GM18502 (cell line): ENCODE data around the gene BCL2.

ENCODE experiments used
- ATAC-seq: cut with Tn5 transposase; IDR thresholded peaks from one replicate; pipeline ENCODE4 v1.9.1; 2021; ENCODE audit warnings: mild to moderate bottlenecking; ENCODE audit not compliant: unreplicated experiment, poor library complexity

Gene BCL2

DNA sequence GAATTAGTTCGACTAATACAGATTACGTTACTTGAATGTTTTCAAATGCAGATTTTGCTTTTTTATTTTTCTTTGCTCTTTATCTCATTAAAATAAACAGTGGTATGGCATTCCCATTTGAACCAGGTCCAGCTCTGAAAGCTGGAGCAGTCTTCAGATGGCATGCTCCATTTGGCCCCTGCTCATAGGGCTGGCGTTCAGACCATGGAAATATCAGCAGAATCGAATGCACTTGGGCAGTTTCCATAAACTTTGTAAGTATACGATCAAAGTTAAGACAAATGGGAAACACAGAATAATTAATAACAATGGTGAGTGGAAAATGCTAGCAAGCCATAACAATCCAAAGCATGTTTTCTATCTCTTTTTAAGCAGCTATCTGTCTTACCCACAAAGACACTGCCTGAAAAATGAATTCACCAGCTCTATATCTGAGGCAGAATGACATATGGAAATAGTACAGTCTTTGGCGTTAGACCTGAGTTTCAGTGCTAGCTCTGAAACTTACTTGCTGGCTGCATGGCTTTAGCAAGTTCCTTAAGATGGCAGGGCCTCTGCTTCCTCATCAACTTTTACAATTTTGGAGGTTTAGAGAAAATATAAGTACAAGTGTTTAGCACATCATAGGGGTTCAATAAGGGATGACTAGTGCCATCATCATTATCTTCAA is 131.6 kb downstream of the BCL2 start:
- peak; percentile 40 for ATAC-seq

DNA sequence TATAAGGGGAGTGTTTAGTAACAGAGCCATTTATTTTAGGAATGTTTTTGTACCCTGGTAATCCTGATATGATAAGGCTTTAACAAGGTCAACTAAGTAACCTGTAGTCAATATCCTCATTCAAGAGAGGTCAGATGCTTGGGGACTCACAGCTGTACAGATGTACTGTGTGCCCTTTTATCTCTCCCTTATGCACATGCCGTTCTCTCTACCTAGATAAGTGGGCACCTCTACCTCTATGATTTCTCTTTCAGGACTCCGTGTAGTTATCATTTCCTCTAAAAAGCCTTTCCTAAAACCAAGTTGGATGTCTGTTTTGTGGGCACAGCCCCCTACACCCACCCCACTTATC is 132.4 kb downstream of the BCL2 start:
- no peak for ATAC-seq

DNA sequence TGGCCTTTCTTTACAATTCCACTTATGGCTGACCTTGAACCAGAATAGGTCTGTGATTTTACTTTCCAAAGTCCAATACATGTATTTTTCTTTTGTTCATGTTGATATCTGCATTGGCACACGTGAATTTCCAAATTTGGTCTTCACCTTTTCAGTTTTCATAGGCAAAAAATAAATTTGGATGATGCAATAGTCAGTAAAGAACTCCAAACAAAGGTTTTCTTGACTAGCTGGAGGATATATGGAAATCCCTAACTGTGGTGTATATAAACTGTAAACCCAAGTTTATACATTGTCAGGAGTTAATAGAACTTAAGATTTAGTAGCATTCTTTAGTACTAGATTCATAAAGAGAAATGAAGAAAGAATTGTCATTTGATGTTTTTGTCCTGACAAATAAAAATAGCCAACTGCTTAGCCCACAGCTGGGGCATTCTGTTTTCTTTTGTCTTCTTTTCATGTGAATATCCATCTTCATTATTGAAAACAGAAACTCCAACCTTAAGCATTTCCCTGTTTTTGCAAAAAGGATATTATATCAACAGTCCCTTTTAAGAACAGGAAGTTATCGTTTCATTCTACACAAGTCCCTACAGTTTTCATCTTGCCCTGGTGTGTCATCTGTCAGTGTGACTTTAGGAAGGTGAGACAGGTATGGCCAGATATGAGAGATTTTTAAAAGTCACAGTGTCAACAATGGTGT is 132.9 kb downstream of the BCL2 start:
- no peak for ATAC-seq

DNA sequence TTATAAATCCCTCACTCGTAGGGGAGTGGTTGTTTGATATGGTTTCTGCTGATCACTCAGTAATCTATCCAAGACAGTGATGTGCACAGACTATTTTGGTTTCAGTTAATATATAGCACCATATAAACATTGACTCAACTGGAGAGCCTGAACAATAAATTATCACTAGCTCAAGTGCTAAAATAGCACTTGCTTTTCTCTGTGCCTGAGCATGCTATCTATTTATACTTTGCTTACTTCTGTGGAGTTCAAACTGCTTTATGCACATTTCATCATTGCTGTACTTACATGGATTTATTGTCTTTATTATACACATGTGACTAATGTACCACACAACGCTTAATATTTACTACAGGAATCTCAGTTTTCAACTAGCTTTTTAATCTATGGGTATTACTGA is 133.6 kb downstream of the BCL2 start:
- no peak for ATAC-seq

DNA sequence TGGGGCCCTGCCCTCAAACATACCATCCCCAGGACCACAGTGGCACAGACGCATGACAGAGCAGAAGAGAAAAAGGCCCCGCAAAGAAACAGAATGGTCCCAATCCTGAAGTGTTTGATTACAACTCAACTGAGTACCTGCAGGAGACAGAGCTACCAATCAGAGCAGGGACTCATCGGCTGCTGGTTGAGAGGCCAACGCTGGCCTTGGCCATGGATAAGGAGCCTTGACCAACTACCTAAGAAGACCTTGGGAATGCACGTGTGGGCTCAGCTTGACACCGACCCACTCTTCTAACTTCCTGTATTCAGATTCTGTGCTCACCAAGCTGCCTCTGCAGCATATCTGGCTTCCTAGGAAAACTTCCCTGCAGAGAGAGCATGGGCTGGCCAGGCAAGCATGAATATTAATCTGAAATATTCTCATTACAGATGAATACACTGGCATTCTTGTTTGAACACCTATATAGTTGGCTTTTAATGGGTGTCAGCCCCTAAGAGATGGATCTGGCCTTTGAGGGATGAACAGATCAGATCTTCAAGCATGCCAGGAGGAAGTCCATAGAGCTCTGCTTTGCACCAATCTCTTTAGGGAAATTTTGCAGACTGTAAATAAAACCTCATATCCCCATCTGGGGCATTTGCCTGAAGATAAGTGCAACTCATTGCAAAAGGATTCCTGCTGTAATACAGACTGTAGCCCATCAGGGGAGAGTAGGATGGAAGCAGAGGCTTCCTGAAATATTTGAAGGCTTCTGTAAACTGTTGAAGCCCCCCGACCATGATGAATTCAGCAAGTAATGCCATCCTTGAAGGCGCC is 135.4 kb downstream of the BCL2 start:
- ATAC-seq: no peak

DNA sequence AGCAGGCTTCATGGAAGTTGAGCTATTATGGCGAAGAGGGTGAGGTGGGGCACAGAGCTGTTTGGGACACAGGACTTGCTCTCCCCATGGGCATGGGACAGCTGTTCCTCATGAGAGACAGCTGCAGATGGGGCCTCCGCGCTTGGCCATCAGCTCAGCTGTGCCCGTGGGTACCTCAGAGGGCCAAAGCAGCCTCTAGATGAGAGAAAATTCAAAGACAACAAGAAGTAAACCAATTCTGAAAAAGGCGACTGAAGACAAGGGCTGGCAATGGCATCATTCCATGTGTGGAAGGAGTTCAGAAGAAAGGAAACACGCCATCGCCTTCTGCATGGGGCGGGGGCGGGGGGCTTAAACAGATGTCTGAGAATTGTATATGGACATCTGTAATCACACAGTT is 136.2 kb downstream of the BCL2 start:
- no peak for ATAC-seq

DNA sequence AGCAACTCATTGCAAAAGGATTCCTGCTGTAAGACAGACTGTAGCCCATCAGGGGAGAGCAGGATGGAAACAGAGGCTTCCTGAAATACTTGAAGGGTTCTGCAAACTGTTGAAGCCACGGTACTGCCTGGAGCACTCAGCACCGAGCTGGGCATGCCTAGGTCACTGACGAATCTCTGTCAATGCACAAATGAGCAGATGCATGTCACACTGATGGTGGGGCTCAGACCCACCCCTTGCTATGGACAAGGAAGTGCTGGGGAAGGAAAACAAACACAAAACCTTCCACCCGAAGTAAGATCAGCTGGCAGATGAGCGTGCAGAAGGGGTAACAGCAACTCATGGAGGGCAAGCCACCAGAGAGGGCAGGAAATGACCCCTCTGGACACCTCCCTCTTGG is 136.7 kb downstream of the BCL2 start:
- no peak for ATAC-seq

DNA sequence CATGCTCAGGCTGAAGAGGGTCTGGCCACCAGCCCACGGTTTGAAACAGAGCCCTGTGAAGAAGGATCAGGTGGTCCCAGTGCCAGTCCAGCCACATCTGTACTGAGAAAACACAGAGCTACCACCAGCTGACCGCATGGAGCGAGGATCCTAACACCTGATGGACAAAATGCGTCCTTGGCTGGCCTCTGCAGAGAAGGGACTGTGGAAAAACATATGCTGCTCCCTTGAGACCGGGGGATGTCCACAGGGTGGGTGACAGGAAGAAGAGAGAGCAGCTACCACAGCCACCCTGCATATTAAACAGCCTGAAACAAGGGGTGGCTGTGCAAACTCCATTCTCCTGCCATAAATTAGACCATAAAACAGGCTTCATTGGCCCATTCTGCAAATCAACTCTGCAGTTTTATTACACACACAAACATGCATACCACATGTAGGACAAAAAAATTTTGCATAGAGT is 137.2 kb downstream of the BCL2 start:
- no peak for ATAC-seq

DNA sequence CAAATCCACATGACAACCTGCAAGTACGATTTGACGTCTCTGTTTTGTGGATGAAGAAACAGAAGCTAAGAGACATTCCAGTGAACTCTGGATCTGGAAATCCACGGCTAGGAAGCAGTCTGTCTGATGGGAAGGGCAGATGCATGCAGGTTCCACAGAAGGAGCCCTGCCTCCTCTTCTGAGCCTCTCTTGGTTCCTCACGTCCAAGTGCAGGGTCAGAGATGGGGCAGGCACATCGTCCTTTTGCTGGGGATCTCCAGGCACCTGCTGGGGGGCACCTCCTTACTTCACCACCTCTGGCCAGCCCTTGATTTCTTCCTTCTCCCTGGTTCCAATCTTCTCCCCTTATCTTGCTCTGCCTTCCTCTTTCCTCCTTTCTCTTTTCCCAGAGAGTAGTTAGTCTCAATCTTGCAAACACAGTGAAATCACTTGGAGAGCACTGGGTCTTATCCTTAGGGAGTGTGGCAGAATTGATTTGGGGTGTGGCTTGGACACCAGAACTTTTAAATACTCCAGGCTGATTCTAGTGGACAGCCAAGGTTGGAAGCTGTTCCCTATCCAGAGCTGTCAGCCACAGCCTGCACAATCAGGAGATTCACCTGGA is 137.8 kb downstream of the BCL2 start:
- no peak for ATAC-seq

DNA sequence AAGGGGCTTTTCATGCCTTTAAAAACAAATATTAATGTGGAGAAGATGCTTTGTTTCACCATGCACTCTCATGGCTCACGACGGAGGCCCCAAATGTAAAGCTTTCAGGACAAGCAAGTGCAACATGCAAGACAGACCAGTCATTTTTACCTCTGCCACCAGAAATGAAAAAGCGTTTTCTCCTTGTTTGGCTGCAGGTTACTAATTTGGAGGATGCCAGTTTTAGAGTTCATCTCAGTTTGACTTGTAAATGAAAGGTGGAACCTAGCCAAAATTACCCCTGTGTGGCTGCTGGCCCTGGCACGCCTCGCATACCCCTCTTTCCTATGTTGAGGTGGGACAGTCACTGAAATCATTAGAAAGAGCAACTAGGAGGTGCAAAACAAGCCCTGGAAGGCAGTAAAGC is 138.6 kb downstream of the BCL2 start:
- ATAC-seq: peak; percentile 59

DNA sequence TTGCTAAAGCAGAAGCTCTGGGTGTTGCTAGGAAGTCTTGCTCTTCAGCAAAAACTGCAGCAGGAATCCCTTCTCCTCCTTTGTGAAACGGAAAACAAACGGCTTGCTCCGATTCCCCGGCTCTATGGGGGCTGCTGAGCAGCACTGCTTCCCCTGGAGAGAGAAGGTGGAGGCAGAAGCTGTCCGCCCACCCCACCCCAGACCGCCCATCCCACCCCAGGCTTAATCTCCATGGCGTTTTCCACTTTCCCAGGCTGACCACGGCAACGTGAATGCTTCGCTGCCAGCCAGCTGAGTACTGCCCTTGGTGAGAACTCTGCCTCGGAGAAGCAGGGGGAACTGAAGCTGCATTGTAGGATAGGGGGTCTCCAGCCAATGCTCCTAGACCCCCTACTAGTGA is 139.2 kb downstream of the BCL2 start:
- ATAC-seq: no peak

DNA sequence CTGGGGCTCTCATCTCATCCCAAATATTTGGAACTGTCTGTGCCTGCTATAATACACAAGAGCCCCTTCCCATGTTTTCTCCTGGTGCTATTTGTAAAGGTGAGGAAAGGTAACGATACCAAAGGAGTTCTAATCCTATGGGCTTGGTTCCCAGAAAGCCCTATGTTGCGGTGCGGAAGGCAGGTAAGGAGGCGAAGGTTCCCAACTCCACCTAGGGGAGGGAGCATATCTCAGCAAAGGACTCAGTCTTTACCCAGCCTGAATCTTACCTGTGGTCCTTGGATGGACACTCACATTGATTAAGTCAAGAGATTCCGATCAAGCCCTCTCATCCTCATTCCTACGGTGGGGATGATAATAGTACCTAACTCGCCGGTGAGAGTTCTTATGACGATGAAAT is 140.1 kb downstream of the BCL2 start:
- ATAC-seq: no peak

DNA sequence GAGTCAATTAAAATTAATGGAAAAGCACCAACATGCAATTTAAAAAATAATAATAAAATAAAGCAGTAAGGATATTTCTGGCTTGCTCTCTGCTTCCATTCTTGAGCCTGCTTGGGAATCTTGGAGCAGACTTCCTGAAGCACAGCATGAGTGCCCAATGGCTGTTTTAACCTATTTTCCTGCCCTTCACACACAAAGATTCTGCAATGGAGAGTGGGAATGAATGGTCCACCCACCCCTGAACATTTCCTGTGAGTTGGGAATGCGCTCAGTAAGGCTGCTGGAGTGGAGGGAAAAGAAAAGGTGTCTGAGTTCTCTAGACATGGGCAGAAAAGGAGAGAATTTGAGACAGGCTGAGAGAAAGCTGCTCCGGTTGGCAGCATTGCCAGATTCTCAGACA is 140.6 kb downstream of the BCL2 start:
- no peak for ATAC-seq

DNA sequence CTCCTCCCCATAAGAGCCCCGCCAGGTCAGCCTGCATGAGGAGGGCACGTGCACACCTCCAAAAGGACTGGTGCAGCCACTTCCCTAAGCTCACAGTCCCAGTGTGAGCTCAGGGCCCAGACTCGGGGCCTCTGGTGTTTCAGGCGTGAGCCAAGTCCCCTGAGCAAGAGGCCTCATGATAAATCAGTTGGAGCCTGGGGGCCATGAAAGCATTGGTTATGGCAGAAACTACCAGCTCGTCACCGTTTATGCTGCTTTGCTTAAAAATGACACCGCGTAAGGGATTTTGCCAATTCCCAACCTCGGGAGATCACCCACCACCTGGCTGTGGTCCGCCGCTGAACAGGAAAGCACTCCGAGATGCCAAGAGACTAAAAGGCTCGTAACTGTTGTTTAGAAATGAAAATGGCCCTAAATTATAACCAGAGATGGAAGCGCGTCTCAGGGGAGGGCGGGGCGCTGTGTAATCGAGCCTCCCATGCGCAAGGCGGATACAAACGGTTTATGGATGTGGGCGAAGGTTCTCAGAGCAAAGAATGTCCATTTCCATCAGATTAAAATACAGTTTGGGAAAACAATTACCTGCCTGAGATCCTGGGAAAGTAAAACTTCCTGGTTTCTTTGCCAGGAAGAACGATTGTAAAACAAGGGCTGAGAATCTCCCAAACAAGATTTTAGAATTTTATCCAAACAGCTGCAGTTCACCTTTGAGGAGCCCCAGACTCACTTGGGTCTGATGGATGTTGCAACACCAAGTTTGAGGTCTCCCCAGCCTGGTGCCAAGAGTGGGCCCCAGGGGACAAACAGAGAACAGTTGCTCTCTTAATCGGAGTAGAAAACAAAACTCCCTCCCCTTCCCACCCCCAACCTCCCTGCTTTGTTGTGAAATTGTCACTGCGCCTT is 141.4 kb downstream of the BCL2 start:
- no peak for ATAC-seq

DNA sequence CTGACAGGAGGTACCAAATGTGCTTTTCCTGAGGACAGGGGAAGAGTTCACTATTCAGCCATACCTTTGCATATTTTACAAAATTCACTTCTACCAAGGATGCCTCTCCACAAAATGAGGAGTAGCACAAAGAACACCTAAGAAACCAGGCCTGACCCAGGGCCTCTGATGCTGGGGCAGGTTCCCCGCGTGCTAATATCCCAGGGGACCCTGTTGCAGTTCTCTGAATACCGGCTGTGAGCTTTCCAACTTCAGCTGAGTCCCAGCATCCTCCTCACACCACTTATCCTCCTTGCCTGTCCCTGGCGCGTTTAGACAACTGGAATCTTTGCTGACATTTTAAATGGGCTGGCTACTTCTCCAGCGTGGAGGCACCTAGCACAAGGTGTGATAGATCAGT is 142.3 kb downstream of the BCL2 start:
- no peak for ATAC-seq

DNA sequence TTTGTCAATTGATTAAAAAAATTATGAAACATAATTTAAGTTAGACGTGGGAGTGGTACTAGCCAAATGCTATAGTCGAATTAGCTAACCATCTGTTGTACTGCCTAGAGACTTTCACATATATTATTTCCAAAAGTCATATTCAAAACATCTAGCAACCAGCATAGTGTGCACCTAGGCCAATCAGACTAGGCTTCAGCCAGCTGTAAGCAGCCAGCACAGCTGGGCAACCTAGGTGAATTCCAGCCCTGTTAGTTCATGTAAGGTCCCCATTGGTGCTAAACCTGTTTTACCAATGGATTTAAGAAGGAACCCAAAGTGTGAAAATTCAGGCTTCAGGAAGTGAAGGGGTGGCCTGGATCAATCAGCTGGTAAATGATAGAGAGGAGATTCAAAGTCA is 144.3 kb downstream of the BCL2 start:
- ATAC-seq: peak; percentile 71

DNA sequence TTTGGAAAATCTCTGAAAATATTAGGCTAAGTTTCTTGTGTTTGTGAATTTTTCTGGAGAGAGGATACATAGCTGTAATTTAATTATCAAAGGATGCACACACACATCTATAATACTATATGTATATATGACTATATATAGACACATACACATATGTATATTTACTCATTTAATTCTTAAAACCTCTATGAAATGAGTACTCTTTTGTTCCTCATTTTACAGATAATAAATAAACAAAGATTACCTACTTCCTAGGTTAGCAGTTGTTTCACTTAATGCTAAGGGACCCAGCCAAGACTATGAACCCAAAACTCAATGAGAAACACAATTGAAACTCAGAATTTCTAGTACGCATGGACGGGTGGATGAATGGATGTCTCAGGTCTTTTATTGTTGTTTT is 145.6 kb downstream of the BCL2 start:
- no peak for ATAC-seq

DNA sequence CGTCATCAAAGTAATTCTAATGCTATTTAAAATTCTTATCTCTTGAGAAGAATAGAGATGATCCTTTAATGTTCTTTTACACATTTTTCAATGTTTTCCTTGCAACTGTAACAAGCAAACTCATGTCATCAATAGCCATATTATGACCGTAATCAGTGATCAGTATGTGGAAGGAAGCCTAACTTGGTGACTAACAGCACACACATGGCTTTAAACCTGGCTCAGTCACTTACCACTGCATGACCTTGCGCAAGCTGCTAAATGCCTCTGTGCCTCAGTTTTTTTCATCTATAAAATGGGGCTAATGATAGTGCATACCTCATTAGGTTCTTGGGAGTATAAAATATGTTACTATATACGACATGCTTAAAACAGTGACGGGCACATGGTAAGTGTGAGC is 149.7 kb downstream of the BCL2 start:
- ATAC-seq: no peak

DNA sequence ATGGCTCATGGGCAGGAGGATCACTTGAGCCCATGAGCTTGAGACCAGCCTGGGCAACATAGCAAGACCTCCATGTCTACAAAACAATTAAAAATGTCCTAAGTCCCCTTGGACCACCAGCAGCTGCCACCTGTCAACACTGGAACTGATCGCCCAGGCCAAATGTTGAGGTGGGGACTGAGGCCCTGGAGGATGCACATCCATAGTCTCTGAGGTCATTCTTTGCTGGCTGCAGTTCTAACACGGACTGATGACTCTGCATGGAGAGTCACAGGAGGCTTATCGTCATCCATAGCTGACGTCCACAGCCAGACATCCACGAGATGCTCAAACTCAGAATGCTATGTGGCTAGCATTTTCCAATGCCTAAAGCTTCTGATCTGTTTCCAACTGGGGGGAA is 151.3 kb downstream of the BCL2 start:
- no peak for ATAC-seq

DNA sequence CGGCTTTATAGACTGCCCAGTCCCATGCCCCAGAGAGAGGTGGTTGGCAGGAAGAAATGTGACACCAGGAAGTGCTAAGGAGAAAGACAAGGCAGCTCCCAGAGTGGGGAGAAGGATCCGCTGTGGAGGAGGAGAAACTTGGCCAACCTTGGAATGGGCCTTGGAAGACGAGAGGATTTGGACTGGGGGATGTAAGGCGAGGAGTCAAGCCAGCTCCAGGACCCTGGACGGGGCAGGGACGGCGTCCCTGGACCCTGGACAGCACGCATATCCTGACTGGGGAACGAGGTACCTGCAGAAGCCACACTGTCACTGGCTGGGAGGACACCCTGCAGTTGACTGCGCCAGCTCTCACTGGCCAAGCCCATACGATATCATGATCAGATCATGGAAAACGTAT is 153.4 kb downstream of the BCL2 start:
- ATAC-seq: no peak
